Measurements from ENCODE around the gene DNASE1L2. TPM values are rescaled to one million over a fixed set of nuclear protein-coding genes. Genes with fewer than 3 reads are reported as not detected.

DNASE1L2 gene
- total RNA-seq, 1 experiment from 2014 or later, result 1.9 TPM

GRCh38 chr16:2270070-2270462 is 33.8 kb downstream of the DNASE1L2 start (continued):
- TF ChIP-seq TCF7L2 (IDR thresholded peaks at IDR 0.05; ENCODE audit: borderline replicate concordance, extremely low read depth, insufficient read depth, insufficient read length) (no peak), RAD21 (IDR thresholded peaks at IDR 0.05; ENCODE audit: low read depth) (no peak), MAX (IDR thresholded peaks at IDR 0.05) (no peak), CBX3 (IDR thresholded peaks at IDR 0.05; ENCODE audit: low read depth) (no peak), POLR2AphosphoS5 (IDR thresholded peaks at IDR 0.05; ENCODE audit: low read depth, low read length) (no peak), SRF (IDR thresholded peaks at IDR 0.05; ENCODE audit: low read depth) (no peak), EZH2phosphoT487 (IDR thresholded peaks at IDR 0.05; ENCODE audit: borderline replicate concordance) (no peak)

GRCh38 chr16:2270588-2271470 is 34.6 kb downstream of the DNASE1L2 start:
- ATAC-seq (no peak), DNase-seq (ENCODE audit: low read depth, low spot score) (no peak)
- Histone ChIP-seq H3K4me2 (ENCODE audit: low read length) (no peak overlapping the region), H3K9ac (ENCODE audit: low read length) (no peak overlapping the region), H3K36me3 (ENCODE audit: control insufficient read depth in 1 of 2, insufficient read depth in 2 of 2, low read length in 2 of 2) (peaks cover 0 to 3% of the 10 kb centered on the region in 2 experiments; a peak in 1 of 4 replicates), H3K27me3 (ENCODE audit: insufficient read depth, low read length) (no peaks in the 10 kb centered on the region), H3K9me2 (ENCODE audit: insufficient read depth) (no peaks in the 10 kb centered on the region), H3K27ac (ENCODE audit: low read depth, low read length) (no peak overlapping the region; the same call in 1 of the 2 replicates), H3K4me3 (replicated peaks in 1 of 2; ENCODE audit: low read depth in 1 of 2, low read length in 2 of 2) (no peak overlapping the region), H2AFZ (ENCODE audit: low read depth, low read length, poor library complexity, severe bottlenecking) (no peak overlapping the region), H4K20me1 (ENCODE audit: insufficient read depth) (peaks cover 7% of the 10 kb centered on the region; the same call in 1 of the 2 replicates), H3K9me3 (ENCODE audit: control insufficient read depth in 1 of 2, insufficient read depth in 1 of 2, low read depth in 1 of 2, low read length in 2 of 2) (no peaks in the 10 kb centered on the region), H3K4me1 (ENCODE audit: control insufficient read depth in 1 of 2, insufficient read depth in 2 of 2, low read length in 2 of 2) (peaks cover 13 to 20% of the 10 kb centered on the region in 2 experiments; a peak in 3 of 4 replicates), H3K79me2 (ENCODE audit: insufficient read depth, low read length) (peaks cover 27% of the 10 kb centered on the region)
- intact Hi-C loops (cut with micrococcal nuclease), result no loop called here
- ChIA-PET POLR2A (no interaction called here), RAD21 (ENCODE audit: low non-redundant PET in 1 of 2, low total read pairs in 2 of 2, uncharacterized antibody in 2 of 2, unreplicated experiment in 2 of 2) (no interaction called here), CTCF (interaction anchor here (1.9 kb wide), 1 partner anchor 230 kb away, joined by 5 read pairs; no protein-coding TSS in a partner anchor)
- BruUV-seq (replicated peaks), result no TSS peak
- TF ChIP-seq ZFX (IDR thresholded peaks at IDR 0.05), result no peak
- TF ChIP-seq ATF3 (IDR thresholded peaks at IDR 0.05), result no peak
- TF ChIP-seq SIN3A (IDR thresholded peaks at IDR 0.05; ENCODE audit: low read depth), result no peak
- no peak for TF ChIP-seq ZNF274 (IDR thresholded peaks at IDR 0.05; ENCODE audit: low read depth, low read length)
- TF ChIP-seq EGR1 (IDR thresholded peaks at IDR 0.05; ENCODE audit: low read depth), result no peak
- no peak for TF ChIP-seq EZH2 (IDR thresholded peaks at IDR 0.05)
- TF ChIP-seq MAX (IDR thresholded peaks at IDR 0.05), result no peak
- TF ChIP-seq JUND (IDR thresholded peaks at IDR 0.05), result no peak
- TF ChIP-seq CBX3 (IDR thresholded peaks at IDR 0.05; ENCODE audit: low read depth), result no peak
- TF ChIP-seq YY1 (IDR thresholded peaks at IDR 0.05; ENCODE audit: extremely low read depth, insufficient replicate concordance, low read depth, low read length), result no peak

Measured in HCT116 (cell line).